Raji (cell line): ENCODE measurements around the gene PRSS56.

Experiments used
- POLR2A ChIP-seq: IDR thresholded peaks from 2 replicates; pipeline ENCODE4 v1.6.1; 2011; ENCODE audit warnings: low read depth, low read length, control low read depth; ENCODE audit not compliant: insufficient read depth

Gene PRSS56

GRCh38 chr2:232526372-232526941, 6.3 kb downstream of the PRSS56 start:
- TF ChIP-seq POLR2A, result no peak

GRCh38 chr2:232527905-232528470, 7.8 kb downstream of the PRSS56 start:
- TF ChIP-seq POLR2A, result no peak

GRCh38 chr2:232528746-232529460, 8.7 kb downstream of the PRSS56 start:
- no peak for TF ChIP-seq POLR2A

- no peak for TF ChIP-seq POLR2A
Measured at GRCh38 chr2:232529806-232530547, 9.8 kb downstream of the PRSS56 start.

- no peak for TF ChIP-seq POLR2A
Measured at GRCh38 chr2:232530626-232531260, 10.6 kb downstream of the PRSS56 start.

GRCh38 chr2:232532419-232532818, 12.2 kb downstream of the PRSS56 start:
- TF ChIP-seq POLR2A, result no peak

- TF ChIP-seq POLR2A, result no peak
Measured at GRCh38 chr2:232533944-232534710, 13.9 kb downstream of the PRSS56 start.

GRCh38 chr2:232534940-232535651, 14.9 kb downstream of the PRSS56 start:
- no peak for TF ChIP-seq POLR2A

DNA sequence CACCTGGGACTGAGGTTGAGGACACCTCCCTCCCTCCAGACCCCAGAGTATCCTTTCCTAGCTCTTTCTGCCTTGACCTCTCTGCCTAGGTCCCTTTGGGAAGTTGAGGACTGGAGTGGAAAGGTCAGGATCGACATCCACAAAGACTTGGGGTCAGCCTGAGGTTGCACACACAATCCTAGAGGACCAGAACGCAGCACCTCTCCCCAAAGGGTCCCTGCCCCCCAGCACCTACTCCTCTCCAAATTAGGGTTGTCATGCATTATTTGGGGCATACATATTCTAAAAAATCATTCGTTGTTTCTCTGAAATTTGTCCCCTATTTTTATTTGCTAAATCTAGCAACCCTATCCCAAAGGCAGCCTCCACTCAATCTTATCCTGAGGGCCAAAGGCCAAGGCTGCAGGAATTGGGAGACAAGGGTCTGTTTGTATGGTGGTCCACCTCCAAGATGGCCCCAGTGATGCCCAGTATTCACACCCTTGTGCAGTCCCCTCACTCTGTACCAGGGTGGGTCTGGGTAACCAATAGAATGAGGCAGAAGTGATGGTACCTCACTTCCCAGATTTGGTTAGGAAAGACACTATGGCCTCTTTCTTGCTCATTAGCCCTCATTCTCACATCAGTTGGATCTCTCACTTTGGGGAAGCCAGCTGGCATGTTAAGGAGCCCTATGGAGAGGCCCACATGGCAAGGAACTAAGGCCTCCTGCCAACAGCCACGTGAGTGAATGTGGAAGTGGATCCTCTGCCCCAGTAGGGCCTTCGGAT, 15.8 kb downstream of the PRSS56 start:
- no peak for TF ChIP-seq POLR2A

DNA sequence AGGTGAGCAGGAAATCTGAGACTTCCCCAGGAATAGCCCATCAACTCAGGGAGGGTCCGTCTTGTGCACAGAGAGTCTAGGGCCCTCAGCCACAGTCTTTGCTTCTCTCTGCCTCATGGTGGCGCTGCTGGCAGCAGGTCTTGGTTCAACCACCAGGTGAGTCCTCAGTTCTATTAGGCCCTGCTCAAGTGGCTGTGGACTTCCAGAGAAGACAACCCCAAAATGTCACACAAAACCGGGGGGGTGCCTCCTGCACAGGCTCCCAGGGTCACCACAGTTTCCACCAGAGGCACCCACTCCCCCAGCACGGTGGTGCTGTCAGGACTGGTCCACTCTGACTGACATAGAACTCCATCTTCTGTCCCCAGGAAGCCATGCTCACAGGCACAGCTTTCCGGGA, 16.9 kb downstream of the PRSS56 start:
- TF ChIP-seq POLR2A, result no peak

DNA sequence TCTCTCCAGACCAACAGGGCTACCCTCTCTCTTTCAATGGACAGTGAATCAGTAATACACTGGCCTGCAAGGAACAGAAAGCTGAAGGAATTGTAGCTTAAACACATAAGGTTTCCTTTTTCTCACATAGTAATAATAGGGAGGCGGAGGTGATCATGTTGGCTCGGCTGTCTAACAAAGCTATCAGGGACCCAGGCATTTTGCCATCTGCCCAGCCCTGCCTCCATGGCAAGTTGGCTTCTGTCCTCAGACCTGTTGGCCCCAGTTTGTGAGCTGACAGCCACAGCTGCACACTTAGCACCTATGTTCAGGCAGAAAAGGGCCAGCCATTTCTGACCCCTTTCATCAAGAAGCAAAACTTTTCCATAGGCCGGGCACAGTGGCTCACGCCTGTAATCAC, 17.3 kb downstream of the PRSS56 start:
- no peak for TF ChIP-seq POLR2A

DNA sequence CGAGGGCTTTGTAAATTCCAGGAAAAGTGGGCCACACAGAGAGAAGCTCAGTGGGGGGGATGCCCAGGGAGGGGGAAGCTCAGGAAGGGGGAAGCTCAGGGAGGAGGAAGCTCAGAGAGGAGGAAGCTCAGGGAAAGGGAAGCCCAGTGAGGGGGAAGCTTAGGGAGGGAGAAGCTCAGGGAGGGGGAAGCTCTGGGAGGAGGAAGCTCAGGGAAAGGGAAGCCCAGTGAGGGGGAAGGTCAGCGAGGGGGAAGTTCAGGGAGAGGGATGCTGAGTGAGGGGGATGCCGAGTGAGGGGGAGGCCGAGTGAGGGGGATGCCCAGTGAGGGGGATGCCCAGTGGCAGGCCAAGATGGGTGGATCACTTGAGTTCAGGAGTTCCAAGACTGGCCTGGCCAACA, 18.5 kb downstream of the PRSS56 start:
- TF ChIP-seq POLR2A, result no peak
